ENCODE measurements around the gene CPN2. TPM values are rescaled to one million over a fixed set of nuclear protein-coding genes. Genes with fewer than 3 reads are reported as not detected.

The CPN2 gene
- total and polyA plus RNA-seq, 2 of the 8 experiments (the other 6 are each of a cell fraction or from before 2014, with no cell fraction given), result 0.03 TPM; not detected in 1

GRCh38 chr3:194339356-194339755, 11.8 kb downstream of the CPN2 start (continued):
- peak; percentile 30 to 43; a peak in 3 of 4 replicates for TF ChIP-seq RAD21 (IDR thresholded peaks at IDR 0.05 in 1 of 2, conservative IDR thresholded peaks at IDR 0.05 in 1 of 2; ENCODE audit: low read depth in 2 of 2, low read length in 2 of 2)
- peak in 1 of 2 experiments; percentile 36; a peak in 1 of 4 replicates for TF ChIP-seq HDAC2 (IDR thresholded peaks at IDR 0.05; ENCODE audit: borderline replicate concordance in 1 of 2, low read depth in 2 of 2, low read length in 2 of 2)
- TF ChIP-seq KDM4A (IDR thresholded peaks at IDR 0.05; ENCODE audit: low read depth, low read length, severe bottlenecking), result no peak
- TF ChIP-seq SP4 (IDR thresholded peaks at IDR 0.05; ENCODE audit: low read length), result no peak

All from H1 (cell line).